ENCODE measurements around the gene A2ML1. TPM values are rescaled to one million over a fixed set of nuclear protein-coding genes. Genes with fewer than 3 reads are reported as not detected.

Gene A2ML1
- polyA plus RNA-seq, 1 donor = 0.13 TPM

DNA sequence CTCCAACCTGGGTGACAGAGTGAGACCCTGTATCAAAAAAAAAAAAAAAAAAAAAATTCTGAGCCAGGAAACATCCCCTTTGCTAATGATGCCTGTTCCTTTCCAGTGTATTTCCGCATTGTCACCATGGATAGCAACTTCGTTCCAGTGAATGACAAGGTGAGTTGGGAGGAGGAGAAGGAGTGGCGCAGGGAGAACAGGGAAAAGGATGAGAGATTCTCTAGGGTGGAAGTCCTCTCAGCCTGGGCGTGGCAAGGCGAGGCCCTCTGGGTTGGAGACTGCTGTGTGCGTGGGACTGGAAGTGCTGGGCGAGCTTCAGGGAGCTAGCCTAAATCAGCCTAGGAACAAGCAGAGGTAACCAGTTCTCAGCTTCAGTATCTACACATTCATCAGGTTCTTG, 7.2 kb downstream of the A2ML1 start:
- peak in 1 of 2 donors; percentile 6 for DNase-seq
- Histone ChIP-seq H3K4me3 (ENCODE audit: low read length) (no peak overlapping the region), H3K9me3 (ENCODE audit: control insufficient read depth, low read depth, low read length) (no peaks in the 10 kb centered on the region), H3K4me1 (ENCODE audit: control insufficient read depth, insufficient read depth, low read length) (no peaks in the 10 kb centered on the region), H3K27me3 (ENCODE audit: control insufficient read depth, insufficient read depth, low read length) (peaks cover under 1% of the 10 kb centered on the region), H3K36me3 (ENCODE audit: control insufficient read depth, insufficient read depth, low read length) (no peaks in the 10 kb centered on the region), H3K27ac (ENCODE audit: low read length) (no peak overlapping the region)
- 33% methylated on average over 1 of the region's 7 CpGs for WGBS (ENCODE audit: insufficient coverage, low lambda C conversion rate)

DNA sequence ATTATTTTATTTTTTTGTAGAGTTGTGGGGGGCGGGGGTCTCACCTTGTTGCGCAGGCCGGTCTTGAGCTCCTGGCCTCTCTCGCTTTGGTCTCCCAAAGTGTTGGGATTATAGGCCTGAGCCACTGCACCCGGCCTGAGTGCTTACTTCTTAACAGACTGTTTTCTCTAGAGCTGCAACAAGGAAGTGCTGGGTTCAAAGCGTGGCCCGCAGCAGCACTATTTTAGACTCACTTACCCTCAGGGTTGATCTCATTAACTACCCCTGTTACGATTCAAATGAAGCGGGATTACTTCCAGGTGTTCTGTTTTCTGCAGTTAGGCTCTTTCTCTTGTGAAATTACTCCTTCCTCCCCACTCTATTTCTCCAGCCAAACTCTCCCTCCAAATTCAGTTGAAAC, 8.7 kb downstream of the A2ML1 start:
- Histone ChIP-seq H3K4me1 (ENCODE audit: control insufficient read depth, insufficient read depth, low read length) (no peaks in the 10 kb centered on the region), H3K27ac (ENCODE audit: low read length) (no peak overlapping the region), H3K36me3 (ENCODE audit: control insufficient read depth, insufficient read depth, low read length) (no peaks in the 10 kb centered on the region), H3K9me3 (ENCODE audit: control insufficient read depth, low read depth, low read length) (no peaks in the 10 kb centered on the region), H3K4me3 (ENCODE audit: low read length) (no peak overlapping the region), H3K27me3 (ENCODE audit: control insufficient read depth, insufficient read depth, low read length) (peaks cover 3% of the 10 kb centered on the region)
- DNase-seq = no peak
- WGBS (ENCODE audit: insufficient coverage, low lambda C conversion rate) = 100% methylated on average over 1 of the region's 9 CpGs

DNA sequence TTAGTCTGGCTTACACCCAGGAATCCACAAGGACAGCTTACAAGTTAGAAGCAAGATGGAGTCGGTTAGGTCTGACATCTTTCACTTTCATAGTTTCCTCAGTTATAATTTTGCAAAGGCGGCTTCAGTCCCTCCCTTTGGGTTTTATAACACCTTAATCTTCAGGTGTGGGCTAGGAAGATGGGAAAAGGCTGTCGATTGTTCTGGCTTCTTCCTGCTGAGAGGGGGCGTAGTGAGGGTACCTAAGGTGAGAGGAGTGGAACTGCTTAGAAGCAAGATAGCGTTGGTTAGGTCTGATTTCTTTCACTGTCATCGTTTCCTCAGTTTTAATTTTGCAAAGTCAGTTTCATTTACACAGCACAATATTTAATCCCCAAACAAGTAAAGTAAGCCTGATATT, 10.1 kb downstream of the A2ML1 start:
- H3K4me1 ChIP-seq (ENCODE audit: control insufficient read depth, insufficient read depth, low read length) = no peaks in the 10 kb centered on the region
- no peak for DNase-seq
- H3K36me3 ChIP-seq (ENCODE audit: control insufficient read depth, insufficient read depth, low read length) = no peaks in the 10 kb centered on the region
- H3K27ac ChIP-seq (ENCODE audit: low read length) = no peak overlapping the region
- H3K9me3 ChIP-seq (ENCODE audit: control insufficient read depth, low read depth, low read length) = no peaks in the 10 kb centered on the region
- H3K27me3 ChIP-seq (ENCODE audit: control insufficient read depth, insufficient read depth, low read length) = peaks cover 3% of the 10 kb centered on the region
- no peak overlapping the region for H3K4me3 ChIP-seq (ENCODE audit: low read length)
- WGBS (ENCODE audit: insufficient coverage, low lambda C conversion rate) = no CpG with 5 or more reads among the region's 6 CpGs

DNA sequence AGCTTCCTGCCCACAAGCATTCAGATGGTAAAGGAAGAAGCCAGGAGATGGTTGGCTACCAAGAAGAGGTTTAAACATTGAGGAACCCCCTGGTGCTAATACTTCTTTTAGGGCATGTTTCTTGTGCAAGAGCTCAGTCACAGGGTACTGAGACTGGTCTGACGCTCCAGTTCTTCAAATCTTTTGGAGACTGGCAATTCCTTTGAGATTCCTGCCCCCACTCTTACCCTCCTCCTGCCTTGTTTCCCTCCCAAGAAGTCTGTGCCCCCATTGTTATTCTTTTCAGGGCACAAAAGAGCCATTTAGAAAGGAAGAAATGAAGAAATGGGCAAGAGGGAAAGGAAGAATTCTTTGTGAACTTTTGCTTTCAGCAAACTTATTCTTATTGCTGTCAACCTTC, 11.8 kb downstream of the A2ML1 start:
- Histone ChIP-seq H3K9me3 (ENCODE audit: control insufficient read depth, low read depth, low read length) (no peaks in the 10 kb centered on the region), H3K27ac (ENCODE audit: low read length) (no peak overlapping the region), H3K36me3 (ENCODE audit: control insufficient read depth, insufficient read depth, low read length) (no peaks in the 10 kb centered on the region), H3K4me1 (ENCODE audit: control insufficient read depth, insufficient read depth, low read length) (no peaks in the 10 kb centered on the region), H3K4me3 (ENCODE audit: low read length) (no peak overlapping the region), H3K27me3 (ENCODE audit: control insufficient read depth, insufficient read depth, low read length) (peaks cover 3% of the 10 kb centered on the region)
- WGBS (ENCODE audit: insufficient coverage, low lambda C conversion rate) = no CpG with 5 or more reads among the region's 1 CpG
- no peak for DNase-seq

DNA sequence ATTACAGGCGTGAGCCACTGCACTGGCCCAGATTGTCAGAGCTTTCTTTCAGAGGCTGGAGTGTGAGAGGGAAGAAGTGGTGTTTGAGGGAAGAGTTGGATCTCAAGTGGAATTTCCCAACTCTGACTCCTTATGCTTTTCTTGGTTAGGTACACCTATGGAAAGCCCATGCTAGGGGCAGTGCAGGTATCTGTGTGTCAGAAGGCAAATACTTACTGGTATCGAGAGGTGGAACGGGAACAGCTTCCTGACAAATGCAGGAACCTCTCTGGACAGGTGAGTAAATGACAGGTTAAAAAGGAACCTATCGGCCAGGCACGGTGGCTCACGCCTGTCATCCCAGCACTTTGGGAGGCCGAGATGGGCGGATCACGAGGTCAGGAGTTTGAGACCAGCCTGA, 14.9 kb downstream of the A2ML1 start:
- Histone ChIP-seq H3K4me1 (ENCODE audit: control insufficient read depth, insufficient read depth, low read length) (no peaks in the 10 kb centered on the region), H3K36me3 (ENCODE audit: control insufficient read depth, insufficient read depth, low read length) (no peaks in the 10 kb centered on the region), H3K9me3 (ENCODE audit: control insufficient read depth, low read depth, low read length) (no peaks in the 10 kb centered on the region), H3K27me3 (ENCODE audit: control insufficient read depth, insufficient read depth, low read length) (peaks cover 3% of the 10 kb centered on the region), H3K4me3 (ENCODE audit: low read length) (no peak overlapping the region), H3K27ac (ENCODE audit: low read length) (no peak overlapping the region)
- WGBS (ENCODE audit: insufficient coverage, low lambda C conversion rate) = no CpG with 5 or more reads among the region's 9 CpGs
- no peak for DNase-seq

DNA sequence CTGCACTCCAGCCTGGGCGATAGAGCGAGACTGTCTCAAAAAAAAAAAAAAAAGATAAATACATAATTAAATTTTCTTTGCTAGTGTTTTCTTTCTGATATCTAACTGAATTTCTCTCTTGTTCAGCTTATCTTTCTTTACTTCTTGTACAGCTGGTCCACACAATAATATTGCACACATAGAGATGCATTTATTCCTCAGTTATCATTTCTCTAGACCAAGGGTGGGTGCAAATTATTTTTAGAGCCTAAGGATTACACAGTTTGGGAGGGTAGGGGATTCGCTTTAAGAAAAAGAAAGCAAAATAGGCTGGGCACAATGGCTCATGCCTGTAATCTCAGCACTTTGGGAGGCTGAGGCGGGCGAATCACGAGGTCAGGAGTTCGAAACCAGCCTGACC, 17.9 kb downstream of the A2ML1 start:
- WGBS (ENCODE audit: insufficient coverage, low lambda C conversion rate) = 100% methylated on average over 1 of the region's 7 CpGs
- Histone ChIP-seq H3K27ac (ENCODE audit: low read length) (no peak overlapping the region), H3K9me3 (ENCODE audit: control insufficient read depth, low read depth, low read length) (no peaks in the 10 kb centered on the region), H3K4me3 (ENCODE audit: low read length) (no peak overlapping the region), H3K27me3 (ENCODE audit: control insufficient read depth, insufficient read depth, low read length) (no peaks in the 10 kb centered on the region), H3K4me1 (ENCODE audit: control insufficient read depth, insufficient read depth, low read length) (no peaks in the 10 kb centered on the region), H3K36me3 (ENCODE audit: control insufficient read depth, insufficient read depth, low read length) (no peaks in the 10 kb centered on the region)
- no peak for DNase-seq

DNA sequence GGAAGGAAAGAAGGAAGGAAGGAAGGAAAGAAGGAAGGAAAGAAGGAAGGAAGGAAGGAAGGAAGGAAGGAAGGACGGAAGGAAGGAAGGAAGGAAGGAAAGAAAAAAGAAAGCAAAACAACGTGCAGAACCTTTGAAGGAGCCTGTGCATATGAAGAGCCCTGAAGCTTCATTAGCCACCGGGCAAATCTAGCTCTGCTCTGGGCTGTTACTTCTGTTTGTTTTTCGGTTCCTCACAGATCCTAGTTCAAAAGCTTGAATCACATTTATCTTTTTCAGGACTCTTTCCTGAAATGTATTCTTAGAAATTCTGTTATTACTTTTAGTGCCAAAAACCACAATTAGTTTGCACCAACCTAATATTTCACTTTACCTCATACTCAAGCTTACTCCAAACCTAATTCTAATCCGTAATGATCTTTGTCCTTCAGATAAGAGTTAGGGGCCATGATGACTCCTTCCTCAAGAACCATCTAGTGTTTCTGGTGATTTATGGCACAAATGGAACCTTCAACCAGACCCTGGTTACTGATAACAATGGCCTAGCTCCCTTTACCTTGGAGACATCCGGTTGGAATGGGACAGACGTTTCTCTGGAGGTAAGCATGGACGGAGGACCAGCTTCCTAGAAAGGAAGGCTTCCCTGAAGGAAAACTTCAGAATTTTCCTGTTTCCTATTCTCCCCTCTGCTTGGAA, 18.7 kb downstream of the A2ML1 start:
- Histone ChIP-seq H3K27me3 (ENCODE audit: control insufficient read depth, insufficient read depth, low read length) (no peaks in the 10 kb centered on the region), H3K27ac (ENCODE audit: low read length) (no peak overlapping the region), H3K4me3 (ENCODE audit: low read length) (no peak overlapping the region), H3K36me3 (ENCODE audit: control insufficient read depth, insufficient read depth, low read length) (no peaks in the 10 kb centered on the region), H3K4me1 (ENCODE audit: control insufficient read depth, insufficient read depth, low read length) (no peaks in the 10 kb centered on the region), H3K9me3 (ENCODE audit: control insufficient read depth, low read depth, low read length) (no peaks in the 10 kb centered on the region)
- 63% methylated on average over 3 of the region's 8 CpGs for WGBS (ENCODE audit: insufficient coverage, low lambda C conversion rate)
- DNase-seq = no peak

DNA sequence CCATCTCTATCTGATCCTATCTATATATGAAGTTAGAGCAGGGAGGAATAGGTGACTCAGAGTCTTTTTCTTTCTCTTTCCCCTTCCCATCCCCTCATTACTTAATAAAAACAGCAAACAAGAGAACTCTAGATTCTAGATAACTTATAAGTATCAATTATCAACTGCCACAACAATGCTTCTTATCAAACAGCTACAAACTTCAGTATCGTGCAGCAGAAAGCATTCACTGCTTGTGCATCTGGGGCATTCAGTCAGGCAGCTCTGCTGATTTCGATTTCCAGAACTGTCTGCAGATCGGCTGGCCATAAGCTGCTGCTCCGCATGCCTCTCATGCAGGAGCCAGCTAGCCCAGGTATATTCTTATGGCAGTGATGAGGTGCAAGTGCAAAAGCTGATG, 19.4 kb downstream of the A2ML1 start:
- Histone ChIP-seq H3K27me3 (ENCODE audit: control insufficient read depth, insufficient read depth, low read length) (no peaks in the 10 kb centered on the region), H3K4me3 (ENCODE audit: low read length) (no peak overlapping the region), H3K4me1 (ENCODE audit: control insufficient read depth, insufficient read depth, low read length) (no peaks in the 10 kb centered on the region), H3K9me3 (ENCODE audit: control insufficient read depth, low read depth, low read length) (no peaks in the 10 kb centered on the region), H3K36me3 (ENCODE audit: control insufficient read depth, insufficient read depth, low read length) (no peaks in the 10 kb centered on the region), H3K27ac (ENCODE audit: low read length) (no peak overlapping the region)
- DNase-seq = no peak
- no CpG with 5 or more reads among the region's 4 CpGs for WGBS (ENCODE audit: insufficient coverage, low lambda C conversion rate)

DNA sequence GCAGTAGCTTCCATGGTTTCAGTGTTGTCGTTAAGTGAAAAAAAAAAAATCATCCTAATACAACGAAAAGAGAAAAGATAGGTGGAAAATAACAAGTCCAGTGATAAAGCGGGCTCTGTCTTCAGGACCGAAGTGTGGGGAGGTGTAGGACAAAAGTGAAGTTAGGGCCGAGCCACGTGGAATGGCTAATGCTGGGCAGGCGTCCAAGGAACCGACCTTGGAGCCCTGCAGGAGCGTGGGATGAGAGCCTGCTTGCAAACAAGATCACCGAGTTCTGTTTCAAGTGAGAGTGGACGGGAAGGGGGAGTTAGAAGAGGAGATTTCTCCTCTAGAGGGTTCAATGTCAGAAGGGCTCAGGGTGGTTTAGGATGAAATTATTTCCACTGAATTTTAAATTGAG, 22.2 kb downstream of the A2ML1 start:
- Histone ChIP-seq H3K27me3 (ENCODE audit: control insufficient read depth, insufficient read depth, low read length) (peaks cover 2% of the 10 kb centered on the region), H3K4me3 (ENCODE audit: low read length) (no peak overlapping the region), H3K4me1 (ENCODE audit: control insufficient read depth, insufficient read depth, low read length) (no peaks in the 10 kb centered on the region), H3K27ac (ENCODE audit: low read length) (no peak overlapping the region), H3K36me3 (ENCODE audit: control insufficient read depth, insufficient read depth, low read length) (no peaks in the 10 kb centered on the region), H3K9me3 (ENCODE audit: control insufficient read depth, low read depth, low read length) (no peaks in the 10 kb centered on the region)
- no peak for DNase-seq
- 88% methylated on average over 3 of the region's 11 CpGs for WGBS (ENCODE audit: insufficient coverage, low lambda C conversion rate)

DNA sequence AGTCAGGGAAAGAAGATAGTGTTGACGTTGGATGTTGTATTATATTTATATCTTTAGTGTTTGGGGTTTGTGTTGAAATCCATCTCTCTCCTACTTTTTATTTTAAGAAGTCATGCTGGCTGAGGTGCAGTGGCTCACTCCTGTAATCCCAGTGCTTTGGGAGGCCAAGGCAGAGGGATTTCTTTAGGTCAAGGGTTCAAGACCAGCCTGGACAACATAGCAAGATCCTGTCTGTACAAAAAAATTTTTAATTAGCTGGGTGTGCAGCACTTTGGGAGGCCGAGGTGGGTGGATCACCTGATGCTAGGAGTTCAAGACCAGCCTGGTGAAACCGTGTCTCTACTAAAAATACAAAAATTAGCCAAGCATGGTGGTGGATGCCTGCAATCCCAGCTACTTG, 23.9 kb downstream of the A2ML1 start:
- no CpG with 5 or more reads among the region's 3 CpGs for WGBS (ENCODE audit: insufficient coverage, low lambda C conversion rate)
- Histone ChIP-seq H3K4me3 (ENCODE audit: low read length) (no peak overlapping the region), H3K27me3 (ENCODE audit: control insufficient read depth, insufficient read depth, low read length) (peaks cover 2% of the 10 kb centered on the region), H3K9me3 (ENCODE audit: control insufficient read depth, low read depth, low read length) (no peaks in the 10 kb centered on the region), H3K4me1 (ENCODE audit: control insufficient read depth, insufficient read depth, low read length) (no peaks in the 10 kb centered on the region), H3K36me3 (ENCODE audit: control insufficient read depth, insufficient read depth, low read length) (no peaks in the 10 kb centered on the region), H3K27ac (ENCODE audit: low read length) (no peak overlapping the region)
- no peak for DNase-seq

DNA sequence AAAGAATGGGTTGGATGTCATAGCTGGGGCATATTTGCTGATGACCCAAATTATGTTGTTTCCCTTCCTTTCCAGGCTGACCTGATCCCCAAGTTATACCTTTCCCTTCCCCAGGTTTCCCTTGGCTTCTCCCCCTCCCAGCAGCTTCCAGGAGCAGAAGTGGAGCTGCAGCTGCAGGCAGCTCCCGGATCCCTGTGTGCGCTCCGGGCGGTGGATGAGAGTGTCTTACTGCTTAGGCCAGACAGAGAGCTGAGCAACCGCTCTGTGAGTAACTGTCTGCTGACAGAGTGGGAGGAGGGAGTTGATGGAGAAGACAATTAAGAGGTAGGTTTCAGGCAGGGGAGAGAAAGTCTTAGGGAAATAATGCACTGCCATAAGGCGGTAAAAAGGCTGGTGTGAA, 25.0 kb downstream of the A2ML1 start:
- WGBS (ENCODE audit: insufficient coverage, low lambda C conversion rate) = 100% methylated on average over 1 of the region's 6 CpGs
- H3K9me3 ChIP-seq (ENCODE audit: control insufficient read depth, low read depth, low read length) = no peaks in the 10 kb centered on the region
- no peaks in the 10 kb centered on the region for H3K4me1 ChIP-seq (ENCODE audit: control insufficient read depth, insufficient read depth, low read length)
- peaks cover 2% of the 10 kb centered on the region for H3K27me3 ChIP-seq (ENCODE audit: control insufficient read depth, insufficient read depth, low read length)
- H3K4me3 ChIP-seq (ENCODE audit: low read length) = no peak overlapping the region
- DNase-seq = no peak
- no peak overlapping the region for H3K27ac ChIP-seq (ENCODE audit: low read length)
- no peaks in the 10 kb centered on the region for H3K36me3 ChIP-seq (ENCODE audit: control insufficient read depth, insufficient read depth, low read length)
